ENCODE measurements around the gene MSH5. TPM values are rescaled to one million over a fixed set of nuclear protein-coding genes. Genes with fewer than 3 reads are reported as not detected.

Gene MSH5
- total RNA-seq, 2 donors from 2014 or later, result 13.3 to 34.2 TPM

GRCh38 chr6:31734247-31734820 is 5.5 kb upstream of the MSH5 start:
- intact Hi-C loops (cut with DNase I), result no loop called here
- Histone ChIP-seq H3K9me3 (no peaks in the 10 kb centered on the region), H3K27ac (peak overlapping the region; percentile 86), H3K27me3 (no peaks in the 10 kb centered on the region), H3K9ac (ENCODE audit: low read depth in 2 of 2, low read length in 2 of 2) (peak overlapping the region; percentile 95 to 100), H3K4me1 (peaks cover 10% of the 10 kb centered on the region), H3K36me3 (peaks cover 14% of the 10 kb centered on the region), H3K4me3 (peak overlapping the region; percentile 74)
- no peak for TF ChIP-seq CTCF (IDR thresholded peaks at IDR 0.05)
- DNase-seq, result no peak

- H3K4me3 ChIP-seq, result peak overlapping the region; percentile 74
- H3K27ac ChIP-seq, result peak overlapping the region; percentile 86
- peak; percentile 83 for DNase-seq
- H3K4me1 ChIP-seq, result peaks cover 10% of the 10 kb centered on the region
- H3K9ac ChIP-seq (ENCODE audit: low read depth in 2 of 2, low read length in 2 of 2), result peak overlapping the region; percentile 95 to 100
- no peaks in the 10 kb centered on the region for H3K27me3 ChIP-seq
- peaks cover 14% of the 10 kb centered on the region for H3K36me3 ChIP-seq
- TF ChIP-seq CTCF (IDR thresholded peaks at IDR 0.05), result no peak
- H3K9me3 ChIP-seq, result no peaks in the 10 kb centered on the region
- intact Hi-C loops (cut with DNase I), result loop anchor here (5.0 kb wide), 1 partner anchor 33 kb away; the partner anchor contains the start of gene ABHD16A
Observed at GRCh38 chr6:31734821-31735406, 4.9 kb upstream of the MSH5 start.

- peak; percentile 95 for DNase-seq
- peaks cover 14% of the 10 kb centered on the region for H3K36me3 ChIP-seq
- H3K9ac ChIP-seq (ENCODE audit: low read depth in 2 of 2, low read length in 2 of 2), result peak within 1 kb of the TSS; percentile 95 to 100
- no peaks in the 10 kb centered on the region for H3K27me3 ChIP-seq
- H3K4me3 ChIP-seq, result peak within 1 kb of the TSS; percentile 74
- no peak for TF ChIP-seq CTCF (IDR thresholded peaks at IDR 0.05)
- H3K27ac ChIP-seq, result peak within 1 kb of the TSS; percentile 86
- H3K9me3 ChIP-seq, result no peaks in the 10 kb centered on the region
- peaks cover 10% of the 10 kb centered on the region for H3K4me1 ChIP-seq
- intact Hi-C loops (cut with DNase I), result loop anchor here (5.0 kb wide), 1 partner anchor 34 kb away; the partner anchor contains the start of gene ABHD16A
Observed at GRCh38 chr6:31736021-31736767, 3.6 kb upstream of the MSH5 start, which contains the start of gene CLIC1. CLIC1 (minus strand) TSS chr6:31736530; CDS start chr6:31736300, 230 bp downstream.

GRCh38 chr6:31736768-31737314 is 3.0 kb upstream of the MSH5 start:
- no peak for TF ChIP-seq CTCF (IDR thresholded peaks at IDR 0.05)
- H3K9me3 ChIP-seq, result no peaks in the 10 kb centered on the region
- intact Hi-C loops (cut with DNase I), result loop anchor here (5.0 kb wide), 1 partner anchor 35 kb away; the partner anchor contains the start of gene ABHD16A
- peak overlapping the region; percentile 86 for H3K27ac ChIP-seq
- no peaks in the 10 kb centered on the region for H3K27me3 ChIP-seq
- peak overlapping the region; percentile 74 for H3K4me3 ChIP-seq
- peak; percentile 29 for DNase-seq
- H3K36me3 ChIP-seq, result peaks cover 11% of the 10 kb centered on the region
- peaks cover 10% of the 10 kb centered on the region for H3K4me1 ChIP-seq
- H3K9ac ChIP-seq (ENCODE audit: low read depth in 2 of 2, low read length in 2 of 2), result peak overlapping the region; percentile 95 to 100

- no peak for TF ChIP-seq CTCF (IDR thresholded peaks at IDR 0.05)
- peak; percentile 76 for DNase-seq
- peak overlapping the region in 1 of 2 donors; percentile 100 for H3K9ac ChIP-seq (ENCODE audit: low read depth in 2 of 2, low read length in 2 of 2)
- intact Hi-C loops (cut with DNase I), result loop anchor here (5.0 kb wide), 1 partner anchor 35 kb away; the partner anchor contains the start of gene ABHD16A
- no peaks in the 10 kb centered on the region for H3K9me3 ChIP-seq
- peak overlapping the region; percentile 86 for H3K27ac ChIP-seq
- H3K4me1 ChIP-seq, result peaks cover 10% of the 10 kb centered on the region
- H3K36me3 ChIP-seq, result peaks cover 6% of the 10 kb centered on the region
- H3K27me3 ChIP-seq, result no peaks in the 10 kb centered on the region
- no peak overlapping the region for H3K4me3 ChIP-seq
Observed at GRCh38 chr6:31737315-31737990, 2.4 kb upstream of the MSH5 start.
